Measurements from ENCODE around the gene STX10. TPM values are rescaled to one million over a fixed set of nuclear protein-coding genes. Genes with fewer than 3 reads are reported as not detected.

Gene STX10
- total and polyA plus RNA-seq, 9 of the 15 experiments (the other 6 are each of a cell fraction or from before 2014, with no cell fraction given) = 0.51 to 66.3 (median 31.0) TPM

DNA sequence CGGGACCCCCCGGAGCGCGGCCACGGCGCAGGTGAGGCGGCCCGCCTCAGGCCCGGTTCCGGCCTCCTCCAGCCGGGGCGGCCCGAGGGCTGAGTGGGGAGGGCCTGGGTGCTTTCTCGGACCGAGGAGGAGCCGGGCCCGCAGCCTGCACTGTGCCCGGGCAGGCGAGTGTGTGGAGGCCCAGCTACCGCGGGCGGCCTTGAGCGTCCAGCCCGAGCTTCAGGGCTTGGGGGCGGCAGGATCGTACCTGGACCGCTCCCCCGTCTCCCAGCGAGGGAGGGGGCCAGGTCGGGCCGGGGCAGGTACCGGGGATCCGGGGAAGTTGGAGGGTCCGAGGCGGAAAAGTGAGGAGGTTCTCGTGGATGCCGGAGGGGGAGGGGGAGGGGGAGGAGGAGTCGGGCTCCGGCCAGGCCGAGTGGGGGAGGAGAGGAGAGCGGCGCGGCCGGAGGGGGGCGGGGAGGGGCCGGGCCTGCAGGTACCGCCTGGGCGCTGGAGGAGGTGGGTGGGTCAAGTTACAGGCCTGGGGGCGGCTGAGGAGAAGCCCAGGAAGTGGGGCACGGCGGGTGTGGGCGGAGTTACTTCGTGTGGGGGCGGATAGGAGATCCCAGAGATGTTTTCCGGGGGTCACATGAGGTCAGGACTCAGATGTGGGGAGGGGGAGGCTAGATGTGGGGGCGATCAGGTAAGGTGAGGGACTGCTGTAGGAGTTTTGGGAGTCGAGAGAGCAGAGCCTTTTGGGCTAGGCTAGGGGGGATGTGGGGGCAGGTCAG lies 31.6 kb downstream of the STX10 start (continued):
- TF ChIP-seq EGR1 (conservative IDR thresholded peaks at IDR 0.05) = peak; percentile 100
- TF ChIP-seq, protein P1, sequence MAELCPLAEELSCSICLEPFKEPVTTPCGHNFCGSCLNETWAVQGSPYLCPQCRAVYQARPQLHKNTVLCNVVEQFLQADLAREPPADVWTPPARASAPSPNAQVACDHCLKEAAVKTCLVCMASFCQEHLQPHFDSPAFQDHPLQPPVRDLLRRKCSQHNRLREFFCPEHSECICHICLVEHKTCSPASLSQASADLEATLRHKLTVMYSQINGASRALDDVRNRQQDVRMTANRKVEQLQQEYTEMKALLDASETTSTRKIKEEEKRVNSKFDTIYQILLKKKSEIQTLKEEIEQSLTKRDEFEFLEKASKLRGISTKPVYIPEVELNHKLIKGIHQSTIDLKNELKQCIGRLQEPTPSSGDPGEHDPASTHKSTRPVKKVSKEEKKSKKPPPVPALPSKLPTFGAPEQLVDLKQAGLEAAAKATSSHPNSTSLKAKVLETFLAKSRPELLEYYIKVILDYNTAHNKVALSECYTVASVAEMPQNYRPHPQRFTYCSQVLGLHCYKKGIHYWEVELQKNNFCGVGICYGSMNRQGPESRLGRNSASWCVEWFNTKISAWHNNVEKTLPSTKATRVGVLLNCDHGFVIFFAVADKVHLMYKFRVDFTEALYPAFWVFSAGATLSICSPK (IDR thresholded peaks at IDR 0.05; ENCODE audit: borderline replicate concordance) = no peak
- peak; percentile 74 for TF ChIP-seq SMARCE1 (IDR thresholded peaks at IDR 0.05)
- TF ChIP-seq SP2 (IDR thresholded peaks at IDR 0.05; ENCODE audit: extremely low read depth, low read depth, low read length, poor library complexity, severe bottlenecking) = no peak
- TF ChIP-seq, protein P2, sequence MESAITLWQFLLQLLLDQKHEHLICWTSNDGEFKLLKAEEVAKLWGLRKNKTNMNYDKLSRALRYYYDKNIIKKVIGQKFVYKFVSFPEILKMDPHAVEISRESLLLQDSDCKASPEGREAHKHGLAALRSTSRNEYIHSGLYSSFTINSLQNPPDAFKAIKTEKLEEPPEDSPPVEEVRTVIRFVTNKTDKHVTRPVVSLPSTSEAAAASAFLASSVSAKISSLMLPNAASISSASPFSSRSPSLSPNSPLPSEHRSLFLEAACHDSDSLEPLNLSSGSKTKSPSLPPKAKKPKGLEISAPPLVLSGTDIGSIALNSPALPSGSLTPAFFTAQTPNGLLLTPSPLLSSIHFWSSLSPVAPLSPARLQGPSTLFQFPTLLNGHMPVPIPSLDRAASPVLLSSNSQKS (CRISPR knock-in tag; IDR thresholded peaks at IDR 0.05) = no peak
- no peak for TF ChIP-seq CC2D1A (IDR thresholded peaks at IDR 0.05)
- TF ChIP-seq HEY1 (CRISPR knock-in tag; IDR thresholded peaks at IDR 0.05; ENCODE audit: borderline replicate concordance) = no peak
- peak; percentile 84; the same call in 1 of the 2 replicates for TF ChIP-seq THRB (CRISPR knock-in tag; conservative IDR thresholded peaks at IDR 0.05)
- TF ChIP-seq, protein P3, sequence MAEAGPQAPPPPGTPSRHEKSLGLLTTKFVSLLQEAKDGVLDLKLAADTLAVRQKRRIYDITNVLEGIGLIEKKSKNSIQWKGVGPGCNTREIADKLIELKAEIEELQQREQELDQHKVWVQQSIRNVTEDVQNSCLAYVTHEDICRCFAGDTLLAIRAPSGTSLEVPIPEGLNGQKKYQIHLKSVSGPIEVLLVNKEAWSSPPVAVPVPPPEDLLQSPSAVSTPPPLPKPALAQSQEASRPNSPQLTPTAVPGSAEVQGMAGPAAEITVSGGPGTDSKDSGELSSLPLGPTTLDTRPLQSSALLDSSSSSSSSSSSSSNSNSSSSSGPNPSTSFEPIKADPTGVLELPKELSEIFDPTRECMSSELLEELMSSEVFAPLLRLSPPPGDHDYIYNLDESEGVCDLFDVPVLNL (CRISPR knock-in tag; IDR thresholded peaks at IDR 0.05; ENCODE audit: low read depth) = no peak
- TF ChIP-seq ZNF449 (CRISPR knock-in tag; IDR thresholded peaks at IDR 0.05) = no peak
- peak; percentile 61; the same call in 1 of the 2 replicates for TF ChIP-seq ZNF444 (CRISPR knock-in tag; IDR thresholded peaks at IDR 0.05)
- TF ChIP-seq, protein P4, sequence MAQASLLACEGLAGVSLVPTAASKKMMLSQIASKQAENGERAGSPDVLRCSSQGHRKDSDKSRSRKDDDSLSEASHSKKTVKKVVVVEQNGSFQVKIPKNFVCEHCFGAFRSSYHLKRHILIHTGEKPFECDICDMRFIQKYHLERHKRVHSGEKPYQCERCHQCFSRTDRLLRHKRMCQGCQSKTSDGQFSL (CRISPR knock-in tag; IDR thresholded peaks at IDR 0.05) = no peak
- TF ChIP-seq, protein P4 (tag; IDR thresholded peaks at IDR 0.05) = peak in 1 of 2 experiments; percentile 67; a peak in 1 of 4 replicates
- TF ChIP-seq, protein P5, sequence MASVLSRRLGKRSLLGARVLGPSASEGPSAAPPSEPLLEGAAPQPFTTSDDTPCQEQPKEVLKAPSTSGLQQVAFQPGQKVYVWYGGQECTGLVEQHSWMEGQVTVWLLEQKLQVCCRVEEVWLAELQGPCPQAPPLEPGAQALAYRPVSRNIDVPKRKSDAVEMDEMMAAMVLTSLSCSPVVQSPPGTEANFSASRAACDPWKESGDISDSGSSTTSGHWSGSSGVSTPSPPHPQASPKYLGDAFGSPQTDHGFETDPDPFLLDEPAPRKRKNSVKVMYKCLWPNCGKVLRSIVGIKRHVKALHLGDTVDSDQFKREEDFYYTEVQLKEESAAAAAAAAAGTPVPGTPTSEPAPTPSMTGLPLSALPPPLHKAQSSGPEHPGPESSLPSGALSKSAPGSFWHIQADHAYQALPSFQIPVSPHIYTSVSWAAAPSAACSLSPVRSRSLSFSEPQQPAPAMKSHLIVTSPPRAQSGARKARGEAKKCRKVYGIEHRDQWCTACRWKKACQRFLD (CRISPR knock-in tag; IDR thresholded peaks at IDR 0.05) = no peak
- no peak for TF ChIP-seq ID3 (CRISPR knock-in tag; IDR thresholded peaks at IDR 0.05)
- no peak for TF ChIP-seq ID3 (tag; IDR thresholded peaks at IDR 0.05)

All from K562 (cell line).